ENCODE measurements around the gene POLR3K.

The POLR3K gene

DNA sequence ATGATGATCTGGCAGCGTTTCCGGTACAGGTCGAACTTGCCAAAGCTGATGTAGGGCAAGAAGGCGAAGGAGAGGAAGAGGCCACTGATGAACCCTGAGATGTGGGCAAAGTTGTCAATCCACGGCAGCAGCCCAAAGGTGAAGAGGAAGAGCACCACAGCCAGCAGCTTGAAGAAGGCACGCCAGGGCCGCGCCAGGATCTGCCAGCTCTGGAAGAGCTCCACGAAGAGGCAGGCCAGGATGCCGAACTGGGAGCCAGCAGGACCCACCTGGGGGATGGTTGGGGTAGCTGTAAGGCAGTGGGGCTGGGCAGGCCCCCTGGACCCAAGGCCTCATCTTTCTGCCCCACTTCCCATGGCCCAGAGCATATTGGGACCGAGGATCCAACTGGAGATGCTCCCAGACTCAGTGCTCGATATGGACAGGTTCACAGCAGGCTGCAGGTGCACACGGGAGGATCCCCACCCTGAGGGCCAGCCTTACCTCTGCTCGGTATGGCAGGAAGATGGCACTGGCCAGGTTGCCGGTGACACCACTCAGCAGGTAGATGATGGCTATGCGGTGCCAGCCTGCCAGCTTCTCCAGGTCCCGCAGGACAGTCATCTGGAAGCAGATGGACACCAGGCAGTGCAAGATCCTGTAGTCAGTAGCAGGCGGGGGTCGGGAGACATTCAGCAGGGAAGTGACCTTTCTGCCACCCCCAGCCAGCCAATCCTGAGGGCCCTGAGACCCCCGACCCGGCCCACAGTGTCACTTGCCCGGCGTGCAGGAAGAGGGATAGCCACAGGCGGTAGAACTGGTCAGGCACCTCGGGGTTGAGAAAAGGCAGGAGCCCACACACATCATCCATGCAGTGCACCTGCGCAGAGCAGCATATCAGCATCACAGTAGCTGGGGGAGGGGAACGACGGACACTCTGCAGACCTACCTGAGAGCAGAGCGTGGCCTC, 5.4 kb upstream of the POLR3K start:
- no peaks in the 10 kb centered on the region for H3K9me2 ChIP-seq (replicated peaks; ENCODE audit: insufficient read depth, low read length)
- peaks cover 10% of the 10 kb centered on the region for H3K79me2 ChIP-seq (ENCODE audit: insufficient read depth, low read length)
- no peak overlapping the region for H3K4me3 ChIP-seq (ENCODE audit: insufficient read depth, low read length, poor library complexity, severe bottlenecking)
- no peak overlapping the region for H3K4me2 ChIP-seq (ENCODE audit: low read depth, low read length, poor library complexity, severe bottlenecking)
- no peaks in the 10 kb centered on the region for H3F3A ChIP-seq (ENCODE audit: insufficient read depth)
- no peaks in the 10 kb centered on the region for H3K36me3 ChIP-seq (ENCODE audit: low read length)
- H3K9me3 ChIP-seq (ENCODE audit: insufficient read depth, low read length) = no peaks in the 10 kb centered on the region
- no peaks in the 10 kb centered on the region for H4K20me1 ChIP-seq (ENCODE audit: low read depth, low read length)
- no peaks in the 10 kb centered on the region for H3K27me3 ChIP-seq (ENCODE audit: low read length)
- no peak overlapping the region for H2AFZ ChIP-seq (ENCODE audit: low read depth, low read length, severe bottlenecking)
- TF ChIP-seq, protein P1, sequence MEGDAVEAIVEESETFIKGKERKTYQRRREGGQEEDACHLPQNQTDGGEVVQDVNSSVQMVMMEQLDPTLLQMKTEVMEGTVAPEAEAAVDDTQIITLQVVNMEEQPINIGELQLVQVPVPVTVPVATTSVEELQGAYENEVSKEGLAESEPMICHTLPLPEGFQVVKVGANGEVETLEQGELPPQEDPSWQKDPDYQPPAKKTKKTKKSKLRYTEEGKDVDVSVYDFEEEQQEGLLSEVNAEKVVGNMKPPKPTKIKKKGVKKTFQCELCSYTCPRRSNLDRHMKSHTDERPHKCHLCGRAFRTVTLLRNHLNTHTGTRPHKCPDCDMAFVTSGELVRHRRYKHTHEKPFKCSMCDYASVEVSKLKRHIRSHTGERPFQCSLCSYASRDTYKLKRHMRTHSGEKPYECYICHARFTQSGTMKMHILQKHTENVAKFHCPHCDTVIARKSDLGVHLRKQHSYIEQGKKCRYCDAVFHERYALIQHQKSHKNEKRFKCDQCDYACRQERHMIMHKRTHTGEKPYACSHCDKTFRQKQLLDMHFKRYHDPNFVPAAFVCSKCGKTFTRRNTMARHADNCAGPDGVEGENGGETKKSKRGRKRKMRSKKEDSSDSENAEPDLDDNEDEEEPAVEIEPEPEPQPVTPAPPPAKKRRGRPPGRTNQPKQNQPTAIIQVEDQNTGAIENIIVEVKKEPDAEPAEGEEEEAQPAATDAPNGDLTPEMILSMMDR (IDR thresholded peaks at IDR 0.05; ENCODE audit: insufficient read depth, low read length, poor library complexity, severe bottlenecking) = no peak
- TF ChIP-seq EZH2phosphoT487 (conservative IDR thresholded peaks at IDR 0.05; ENCODE audit: low read length) = no peak
- no peak overlapping the region for H3K9ac ChIP-seq (ENCODE audit: low read length)
- H3K27ac ChIP-seq (ENCODE audit: low read depth, low read length) = no peak overlapping the region

DNA sequence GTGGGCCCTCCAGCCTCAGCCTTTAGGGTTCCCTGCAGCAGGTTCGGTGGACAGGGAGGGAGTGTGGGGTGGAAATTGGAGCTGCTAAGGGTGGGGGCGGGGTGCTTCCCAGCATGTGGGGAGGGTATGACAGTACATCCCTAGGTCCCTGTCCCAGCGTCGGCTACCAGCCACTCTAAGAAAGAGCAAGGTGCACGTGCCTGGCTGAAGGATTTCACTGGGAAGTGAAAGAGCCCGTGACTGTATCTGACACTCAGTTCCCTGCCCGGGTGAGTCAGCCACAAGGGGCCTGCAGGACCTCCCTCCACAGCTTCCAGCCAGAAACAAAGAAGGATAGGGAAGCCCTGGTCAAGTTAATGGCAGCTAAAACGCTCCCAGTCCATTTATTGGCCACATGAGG, 4.3 kb upstream of the POLR3K start:
- no peaks in the 10 kb centered on the region for H4K20me1 ChIP-seq (ENCODE audit: low read depth, low read length)
- H2AFZ ChIP-seq (ENCODE audit: low read depth, low read length, severe bottlenecking) = no peak overlapping the region
- no peak overlapping the region for H3K9ac ChIP-seq (ENCODE audit: low read length)

DNA sequence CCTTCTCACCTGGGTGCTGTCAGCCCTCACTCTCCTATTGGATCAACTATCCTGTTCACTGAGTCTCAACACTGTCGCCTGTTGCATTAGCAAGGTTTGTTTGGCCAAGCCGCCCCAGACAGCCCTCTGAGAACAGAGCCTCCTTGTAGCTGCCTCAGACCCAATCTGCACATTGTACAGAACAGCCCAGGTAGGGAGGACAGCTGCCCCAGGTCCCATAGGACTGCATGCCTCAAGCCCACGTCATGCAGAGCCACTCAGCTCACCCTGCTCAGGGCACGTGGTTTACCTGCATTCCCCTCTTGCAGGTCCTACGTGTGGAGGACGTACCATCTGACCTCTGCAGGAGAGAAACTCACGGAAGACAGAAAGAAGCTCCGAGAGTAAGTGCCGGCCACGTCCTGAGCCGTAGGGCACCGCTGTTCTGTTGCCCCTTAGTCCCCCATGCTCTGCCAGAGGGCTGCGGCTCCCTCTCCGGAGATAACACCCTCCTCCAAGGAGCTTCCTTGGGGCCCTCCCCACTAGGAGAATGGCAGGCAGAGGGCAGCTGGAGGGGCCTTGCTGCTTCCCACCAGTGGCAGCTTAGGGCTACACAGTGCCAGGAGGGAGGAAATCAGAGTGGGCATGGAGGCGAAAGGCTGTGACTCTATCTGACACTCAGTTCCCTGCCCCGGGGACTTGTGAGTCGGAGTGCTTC, 3.0 kb upstream of the POLR3K start:
- Histone ChIP-seq H3K4me3 (ENCODE audit: insufficient read depth, low read length, poor library complexity, severe bottlenecking) (no peak overlapping the region), H3K36me3 (ENCODE audit: low read length) (0 out of 2 replicates have a peak, but pooled peaks cover 2% of the 10 kb centered on the region), H4K20me1 (ENCODE audit: low read depth, low read length) (no peaks in the 10 kb centered on the region)

More for the DNA sequence above, 4.3 kb upstream of the POLR3K start:
- no peak overlapping the region for H3K4me3 ChIP-seq (ENCODE audit: insufficient read depth, low read length, poor library complexity, severe bottlenecking)
- no peaks in the 10 kb centered on the region for H3K9me3 ChIP-seq (ENCODE audit: insufficient read depth, low read length)
- H3K27ac ChIP-seq (ENCODE audit: low read depth, low read length) = no peak overlapping the region
- H3K36me3 ChIP-seq (ENCODE audit: low read length) = no peaks in the 10 kb centered on the region
- H3K79me2 ChIP-seq (ENCODE audit: insufficient read depth, low read length) = peaks cover 15% of the 10 kb centered on the region
- no peaks in the 10 kb centered on the region for H3K9me2 ChIP-seq (replicated peaks; ENCODE audit: insufficient read depth, low read length)
- no peaks in the 10 kb centered on the region for H3K27me3 ChIP-seq (ENCODE audit: low read length)
- TF ChIP-seq, protein P1 (IDR thresholded peaks at IDR 0.05; ENCODE audit: insufficient read depth, low read length, poor library complexity, severe bottlenecking) = no peak
- TF ChIP-seq EZH2phosphoT487 (conservative IDR thresholded peaks at IDR 0.05; ENCODE audit: low read length) = no peak
- H3K4me2 ChIP-seq (ENCODE audit: low read depth, low read length, poor library complexity, severe bottlenecking) = no peak overlapping the region
- H3F3A ChIP-seq (ENCODE audit: insufficient read depth) = no peaks in the 10 kb centered on the region

More for the DNA sequence above, 3.0 kb upstream of the POLR3K start:
- Histone ChIP-seq H3K27me3 (ENCODE audit: low read length) (no peaks in the 10 kb centered on the region), H3K79me2 (ENCODE audit: insufficient read depth, low read length) (peaks cover 28% of the 10 kb centered on the region), H3K9me2 (replicated peaks; ENCODE audit: insufficient read depth, low read length) (no peaks in the 10 kb centered on the region), H3K4me2 (ENCODE audit: low read depth, low read length, poor library complexity, severe bottlenecking) (no peak overlapping the region), H3K27ac (ENCODE audit: low read depth, low read length) (no peak overlapping the region), H3K9me3 (ENCODE audit: insufficient read depth, low read length) (no peaks in the 10 kb centered on the region), H3K9ac (ENCODE audit: low read length) (no peak overlapping the region), H3F3A (ENCODE audit: insufficient read depth) (no peaks in the 10 kb centered on the region), H2AFZ (ENCODE audit: low read depth, low read length, severe bottlenecking) (no peak overlapping the region)
- TF ChIP-seq, protein P1 (IDR thresholded peaks at IDR 0.05; ENCODE audit: insufficient read depth, low read length, poor library complexity, severe bottlenecking) = no peak
- no peak for TF ChIP-seq EZH2phosphoT487 (conservative IDR thresholded peaks at IDR 0.05; ENCODE audit: low read length)

Measured in SU-DHL-6 (cell line).